ENCODE results near the gene RAB44.

- TF ChIP-seq POLR2A (IDR thresholded peaks at IDR 0.05) (no peak), CTCF (IDR thresholded peaks at IDR 0.05) (no peak)
Observed at GRCh38 chr6:36663504-36664446, 33.9 kb upstream of the RAB44 start.

Data from testis (tissue), 2 donors.